Measurements from ENCODE around the gene RFWD3.
A peak's percentile ranks its signal among the peaks of the same experiment; 100 is the strongest.
"Not testable (repeated sequence)": the region's sequence is repeated elsewhere in the genome, so short reads cannot be mapped to it uniquely, and the experiment has no call there.

The RFWD3 gene

DNA sequence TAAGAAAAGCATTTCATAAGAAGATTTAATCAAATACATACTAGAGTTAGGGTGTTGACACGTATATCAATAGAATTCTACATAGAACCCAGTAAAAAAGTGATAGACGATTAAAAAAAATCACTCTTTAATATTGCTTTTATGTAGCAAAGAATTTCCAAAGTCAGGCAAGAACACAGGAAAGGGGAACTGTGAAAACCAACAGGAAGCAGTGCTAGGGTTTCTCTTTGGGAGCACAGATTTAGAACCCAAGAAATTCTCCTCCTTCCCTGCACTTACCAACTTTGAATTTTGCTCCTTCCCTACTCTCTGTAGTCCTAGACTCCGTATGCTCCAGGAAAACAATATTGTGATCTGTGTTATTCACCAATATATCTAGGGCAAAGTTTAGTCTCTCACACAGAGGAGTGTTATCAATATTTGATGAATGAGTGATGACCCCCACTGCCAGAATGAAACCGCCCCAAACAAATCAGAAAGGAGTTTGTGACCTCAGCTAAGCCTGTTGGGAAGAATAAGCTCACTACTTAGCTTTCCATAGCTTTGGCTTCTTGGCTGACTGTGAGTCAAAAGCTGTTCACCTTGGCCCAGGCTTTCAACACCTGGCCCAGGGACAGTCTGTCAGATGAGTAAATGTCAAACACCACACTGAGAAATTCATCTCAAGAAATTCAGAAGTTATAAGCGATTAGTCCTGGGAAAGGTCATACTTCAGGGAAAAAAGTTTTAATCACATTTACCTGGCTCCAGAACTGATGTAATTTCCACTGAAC, 8.6 kb downstream of the RFWD3 start:
- Histone ChIP-seq H3K9me3 (ENCODE audit: insufficient read depth, low read length, severe bottlenecking) (no peaks in the 10 kb centered on the region), H3K36me3 (ENCODE audit: insufficient read depth, low read length) (peaks cover 96% of the 10 kb centered on the region), H3K4me1 (ENCODE audit: insufficient read depth, low read length) (peaks cover 72% of the 10 kb centered on the region), H3K4me2 (ENCODE audit: insufficient read depth, low read length) (peak overlapping the region; percentile 64), H3K9ac (ENCODE audit: low read depth, low read length) (no peak overlapping the region), H3K4me3 (ENCODE audit: low read depth in 1 of 2, low read length in 2 of 2) (no peak overlapping the region), H3K27me3 (ENCODE audit: insufficient read depth, low read length, poor library complexity) (no peaks in the 10 kb centered on the region), H3K79me2 (ENCODE audit: insufficient read depth, low read length) (peaks cover 98% of the 10 kb centered on the region), H4K20me1 (ENCODE audit: insufficient read depth, low read length) (peaks cover 97% of the 10 kb centered on the region), H2AFZ (ENCODE audit: low read depth, low read length) (no peak overlapping the region), H3K27ac (ENCODE audit: low read length) (no peak overlapping the region)
- TF ChIP-seq CTCF (IDR thresholded peaks at IDR 0.05; ENCODE audit: borderline replicate concordance, extremely low read depth, low read length, poor library complexity, severe bottlenecking) (no peak), EZH2 (IDR thresholded peaks at IDR 0.05; ENCODE audit: borderline replicate concordance, low read depth, low read length, severe bottlenecking) (no peak)
- ATAC-seq (ENCODE audit: insufficient read depth, low read depth) = no peak
- DNase-seq = no peak

GRCh38 chr16:74654536-74655050, 12.1 kb downstream of the RFWD3 start:
- peaks cover 99% of the 10 kb centered on the region for H4K20me1 ChIP-seq (ENCODE audit: insufficient read depth, low read length)
- DNase-seq (no peak), ATAC-seq (ENCODE audit: insufficient read depth, low read depth) (no peak)

DNA sequence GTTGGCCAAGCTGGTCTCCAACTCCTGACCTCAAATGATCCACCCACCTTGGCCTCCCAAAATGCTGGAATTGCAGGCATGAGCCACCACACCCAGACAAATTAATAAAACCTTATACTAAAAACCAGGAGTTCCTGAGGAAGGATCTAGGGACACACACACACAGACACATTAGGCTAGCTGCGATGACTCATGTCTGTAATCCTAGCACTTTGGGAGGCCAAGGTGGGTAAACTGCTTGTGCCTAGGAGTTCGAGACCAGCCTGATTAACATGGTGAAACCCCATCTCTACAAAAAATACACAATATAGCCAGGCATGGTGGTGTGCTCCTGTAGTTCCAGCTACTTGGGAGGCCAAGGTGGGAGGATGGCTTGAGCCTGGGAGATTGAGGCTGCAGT, 13.8 kb downstream of the RFWD3 start:
- Histone ChIP-seq H3K4me1 (ENCODE audit: insufficient read depth, low read length) (peaks cover 26% of the 10 kb centered on the region), H4K20me1 (ENCODE audit: insufficient read depth, low read length) (peaks cover 93% of the 10 kb centered on the region), H3K79me2 (ENCODE audit: insufficient read depth, low read length) (peaks cover 99% of the 10 kb centered on the region), H3K36me3 (ENCODE audit: insufficient read depth, low read length) (peaks cover 96% of the 10 kb centered on the region)
- not testable (repeated sequence) for H3K27me3 ChIP-seq (ENCODE audit: insufficient read depth, low read length, poor library complexity); H3K9ac ChIP-seq (ENCODE audit: low read depth, low read length); H3K27ac ChIP-seq (ENCODE audit: low read length); H2AFZ ChIP-seq (ENCODE audit: low read depth, low read length); H3K4me2 ChIP-seq (ENCODE audit: insufficient read depth, low read length); DNase-seq; H3K4me3 ChIP-seq (ENCODE audit: low read depth in 1 of 2, low read length in 2 of 2); H3K9me3 ChIP-seq (ENCODE audit: insufficient read depth, low read length, severe bottlenecking); ATAC-seq (ENCODE audit: insufficient read depth, low read depth)

More at GRCh38 chr16:74654536-74655050, 12.1 kb downstream of the RFWD3 start:
- H3K27ac ChIP-seq (ENCODE audit: low read length) = no peak overlapping the region
- TF ChIP-seq EZH2 (IDR thresholded peaks at IDR 0.05; ENCODE audit: borderline replicate concordance, low read depth, low read length, severe bottlenecking) (no peak), CTCF (IDR thresholded peaks at IDR 0.05; ENCODE audit: borderline replicate concordance, extremely low read depth, low read length, poor library complexity, severe bottlenecking) (no peak)
- H3K4me2 ChIP-seq (ENCODE audit: insufficient read depth, low read length) = peak overlapping the region; percentile 1; the same call in 1 of the 2 replicates
- H3K9me3 ChIP-seq (ENCODE audit: insufficient read depth, low read length, severe bottlenecking) = no peaks in the 10 kb centered on the region
- no peaks in the 10 kb centered on the region for H3K27me3 ChIP-seq (ENCODE audit: insufficient read depth, low read length, poor library complexity)
- H3K4me3 ChIP-seq (ENCODE audit: low read depth in 1 of 2, low read length in 2 of 2) = no peak overlapping the region
- H3K79me2 ChIP-seq (ENCODE audit: insufficient read depth, low read length) = peaks cover 99% of the 10 kb centered on the region
- H3K4me1 ChIP-seq (ENCODE audit: insufficient read depth, low read length) = peaks cover 43% of the 10 kb centered on the region
- no peak overlapping the region for H2AFZ ChIP-seq (ENCODE audit: low read depth, low read length)
- peaks cover 96% of the 10 kb centered on the region for H3K36me3 ChIP-seq (ENCODE audit: insufficient read depth, low read length)
- no peak overlapping the region for H3K9ac ChIP-seq (ENCODE audit: low read depth, low read length)

GRCh38 chr16:74652249-74652648, 14.4 kb downstream of the RFWD3 start:
- Histone ChIP-seq H3K4me2 (ENCODE audit: insufficient read depth, low read length) (no peak overlapping the region), H3K27me3 (ENCODE audit: insufficient read depth, low read length, poor library complexity) (no peaks in the 10 kb centered on the region), H3K79me2 (ENCODE audit: insufficient read depth, low read length) (peaks cover 99% of the 10 kb centered on the region), H4K20me1 (ENCODE audit: insufficient read depth, low read length) (peaks cover 93% of the 10 kb centered on the region), H3K27ac (ENCODE audit: low read length) (no peak overlapping the region), H3K9ac (ENCODE audit: low read depth, low read length) (no peak overlapping the region), H3K9me3 (ENCODE audit: insufficient read depth, low read length, severe bottlenecking) (no peaks in the 10 kb centered on the region), H3K36me3 (ENCODE audit: insufficient read depth, low read length) (peaks cover 96% of the 10 kb centered on the region), H3K4me1 (ENCODE audit: insufficient read depth, low read length) (peaks cover 22% of the 10 kb centered on the region), H2AFZ (ENCODE audit: low read depth, low read length) (no peak overlapping the region), H3K4me3 (ENCODE audit: low read depth in 1 of 2, low read length in 2 of 2) (no peak overlapping the region)
- TF ChIP-seq EZH2 (IDR thresholded peaks at IDR 0.05; ENCODE audit: borderline replicate concordance, low read depth, low read length, severe bottlenecking) = no peak
- TF ChIP-seq CTCF (IDR thresholded peaks at IDR 0.05; ENCODE audit: borderline replicate concordance, extremely low read depth, low read length, poor library complexity, severe bottlenecking) = no peak
- ATAC-seq (ENCODE audit: insufficient read depth, low read depth) = no peak
- no peak for DNase-seq
